K562 (cell line): ENCODE results near the gene AS3MT. TPM values are rescaled to one million over a fixed set of nuclear protein-coding genes. Genes with fewer than 3 reads are reported as not detected.

Experiments used
- ADNP ChIP-seq: fragments of 200-800 bp; sonication (Bioruptor generic); IDR thresholded peaks from 2 replicates; pipeline ENCODE4 v1.6.1; 2016; ENCODE audit warnings: missing genetic modification characterization, missing compliant biosample characterization
- BHLHE40 ChIP-seq: IDR thresholded peaks from 2 replicates; pipeline ENCODE4 v1.6.1; 2011; ENCODE audit warnings: low read length, improper control_type of control experiment
- CHD2 ChIP-seq: IDR thresholded peaks from 2 replicates; pipeline ENCODE4 v1.6.1; 2011; ENCODE audit warnings: low read depth, low read length
- E2F8 ChIP-seq: fragments of 450-650 bp; IDR thresholded peaks from 2 replicates; pipeline ENCODE4 v1.7.1; 2018; ENCODE audit warnings: mild to moderate bottlenecking, low read depth; ENCODE audit not compliant: partially characterized antibody
- ELF2 ChIP-seq: fragments of 250-450 bp; sonication (Bioruptor Pico); IDR thresholded peaks from 2 replicates; pipeline ENCODE4 v1.5.0; 2021; ENCODE audit warnings: mild to moderate bottlenecking
- FOS ChIP-seq: IDR thresholded peaks from 3 replicates; pipeline ENCODE4 v1.6.1; 2011; ENCODE audit not compliant: insufficient read length; ENCODE audit errors: extremely low read depth
- NR0B1 ChIP-seq: fragments of 450-650 bp; IDR thresholded peaks from one replicate; pipeline ENCODE4 v1.6.1; 2018; ENCODE audit warnings: mild to moderate bottlenecking, moderate library complexity; ENCODE audit not compliant: partially characterized antibody
- PRDM10 ChIP-seq: fragments of 450-650 bp; IDR thresholded peaks from 2 replicates; pipeline ENCODE4 v1.6.1; 2018; ENCODE audit not compliant: partially characterized antibody
- ZBTB8A ChIP-seq: fragments of 450-650 bp; IDR thresholded peaks from 2 replicates; pipeline ENCODE4 v1.6.1; 2018; ENCODE audit warnings: mild to moderate bottlenecking, moderate library complexity; ENCODE audit not compliant: partially characterized antibody
- polyA plus RNA-seq, 8 experiments: library from polyadenylated mRNA; depleted of rRNA in 4 of 8; stranded (reverse) in 5 of 8; unstranded in 3 of 8; fragments of >200 nt; fragmentation: Nextera tagmentation in 2 of 8; fragmentation: Illumina TruSeq in 1 of 8; extraction: Ambion mirVana in 2 of 8; extraction: Trizol in 1 of 8; gene quantifications; 2 replicates each; pipeline versions ENCODE4 v1.2.1 to v1.2.3, GENCODE V29; 2011 to 2014; ENCODE audit warnings: inconsistent platforms in 1 of 8, missing spikeins in 1 of 8
- total RNA-seq, 7 experiments: library from RNA; depleted of rRNA in 6 of 7; stranded (reverse); fragments of >200 nt in 6 of 7; fragmentation: Illumina TruSeq in 2 of 7; extraction: Trizol in 2 of 7; gene quantifications; 2 replicates each; pipeline versions ENCODE4 v1.2.1 to v1.2.3, GENCODE V29; 2011 to 2021; ENCODE audit warnings: low replicate concordance in 1 of 7

AS3MT gene
- total and polyA plus RNA-seq, 9 of the 15 experiments (the other 6 are each of a cell fraction or from before 2014, with no cell fraction given) = 0.04 to 0.33 (median 0.19) TPM; not detected in 2

GRCh38 chr10:102917962-102918816 is 48.9 kb downstream of the AS3MT start, which contains the start of gene CNNM2 (continued):
- TF ChIP-seq ELF2 (CRISPR knock-in tag) = no peak
- no peak for TF ChIP-seq E2F8
- TF ChIP-seq PRDM10 = no peak
- no peak for TF ChIP-seq ADNP (tag)
- TF ChIP-seq NR0B1 = no peak
- TF ChIP-seq BHLHE40 = peak; percentile 84
- peak; percentile 81 for TF ChIP-seq FOS
- TF ChIP-seq ZBTB8A = no peak
- TF ChIP-seq CHD2 = peak; percentile 94
